ENCODE measurements around the gene TMTC4. TPM values are rescaled to one million over a fixed set of nuclear protein-coding genes. Genes with fewer than 3 reads are reported as not detected.
"Not testable (repeated sequence)": the region's sequence is repeated elsewhere in the genome, so short reads cannot be mapped to it uniquely, and the experiment has no call there.

TMTC4 gene
- total RNA-seq, 6 donors from 2014 or later, result 11.4 to 17.8 (median 14.5) TPM

DNA sequence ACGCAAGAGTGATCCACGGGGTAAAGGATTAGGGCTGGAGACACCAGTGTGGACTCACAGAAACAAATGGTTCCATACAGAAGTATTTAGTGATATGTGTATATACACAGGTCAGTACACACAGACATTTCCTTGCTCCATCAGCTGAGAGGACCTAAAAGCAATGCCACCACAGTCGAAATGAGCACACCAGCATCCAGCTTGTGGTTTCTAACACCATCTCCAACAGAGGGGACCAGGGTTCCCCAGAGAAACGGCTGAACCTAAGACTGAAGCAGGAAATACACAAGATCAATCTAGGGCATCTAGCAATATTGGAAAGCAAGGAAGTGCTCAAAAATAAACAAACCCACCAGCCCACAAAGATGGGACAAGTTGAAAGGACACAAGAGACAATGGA lies 93.6 kb downstream of the TMTC4 start:
- no peaks in the 10 kb centered on the region for H3K27me3 ChIP-seq
- ATAC-seq (ENCODE audit: low FRiP score in 2 of 2) (no peak), DNase-seq (no peak)
- 84 to 94% methylated on average over 4 of the region's 4 CpGs for WGBS, 2 donors
- H3K4me3 ChIP-seq, result no peak overlapping the region
- peaks cover 0 to 16% (median 0%) of the 10 kb centered on the region in 4 donors for H3K36me3 ChIP-seq
- TF ChIP-seq POLR2AphosphoS5 (IDR thresholded peaks at IDR 0.05) (no peak), POLR2A (IDR thresholded peaks at IDR 0.05) (no peak), EP300 (IDR thresholded peaks at IDR 0.05) (no peak)
- TF ChIP-seq, protein P1, sequence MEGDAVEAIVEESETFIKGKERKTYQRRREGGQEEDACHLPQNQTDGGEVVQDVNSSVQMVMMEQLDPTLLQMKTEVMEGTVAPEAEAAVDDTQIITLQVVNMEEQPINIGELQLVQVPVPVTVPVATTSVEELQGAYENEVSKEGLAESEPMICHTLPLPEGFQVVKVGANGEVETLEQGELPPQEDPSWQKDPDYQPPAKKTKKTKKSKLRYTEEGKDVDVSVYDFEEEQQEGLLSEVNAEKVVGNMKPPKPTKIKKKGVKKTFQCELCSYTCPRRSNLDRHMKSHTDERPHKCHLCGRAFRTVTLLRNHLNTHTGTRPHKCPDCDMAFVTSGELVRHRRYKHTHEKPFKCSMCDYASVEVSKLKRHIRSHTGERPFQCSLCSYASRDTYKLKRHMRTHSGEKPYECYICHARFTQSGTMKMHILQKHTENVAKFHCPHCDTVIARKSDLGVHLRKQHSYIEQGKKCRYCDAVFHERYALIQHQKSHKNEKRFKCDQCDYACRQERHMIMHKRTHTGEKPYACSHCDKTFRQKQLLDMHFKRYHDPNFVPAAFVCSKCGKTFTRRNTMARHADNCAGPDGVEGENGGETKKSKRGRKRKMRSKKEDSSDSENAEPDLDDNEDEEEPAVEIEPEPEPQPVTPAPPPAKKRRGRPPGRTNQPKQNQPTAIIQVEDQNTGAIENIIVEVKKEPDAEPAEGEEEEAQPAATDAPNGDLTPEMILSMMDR (IDR thresholded peaks at IDR 0.05), result no peak
- no peak overlapping the region for H3K27ac ChIP-seq
- H3K4me1 ChIP-seq, result no peaks in the 10 kb centered on the region
- H3K9me3 ChIP-seq, result no peaks in the 10 kb centered on the region

GRCh38 chr13:100580045-100580444 lies 94.5 kb downstream of the TMTC4 start:
- 95 to 99% methylated on average over 10 to 12 of the region's 12 CpGs for WGBS, 2 donors
- ATAC-seq (ENCODE audit: low FRiP score in 2 of 2) (no peak), DNase-seq (peak in 1 of 2 donors; percentile 20)

GRCh38 chr13:100577239-100577638 lies 97.4 kb downstream of the TMTC4 start:
- not testable (repeated sequence) for H3K27me3 ChIP-seq; H3K9me3 ChIP-seq; ATAC-seq (ENCODE audit: low FRiP score in 2 of 2); DNase-seq; H3K4me1 ChIP-seq; H3K4me3 ChIP-seq; H3K27ac ChIP-seq
- WGBS, 2 donors, result 93 to 97% methylated on average over 4 of the region's 4 CpGs
- peaks cover 0 to 16% (median 0%) of the 10 kb centered on the region in 4 donors for H3K36me3 ChIP-seq

More at GRCh38 chr13:100580045-100580444, 94.5 kb downstream of the TMTC4 start:
- no peaks in the 10 kb centered on the region for H3K4me1 ChIP-seq
- no peak overlapping the region for H3K27ac ChIP-seq
- H3K27me3 ChIP-seq, result no peaks in the 10 kb centered on the region
- TF ChIP-seq, protein P1 (IDR thresholded peaks at IDR 0.05), result no peak
- TF ChIP-seq POLR2A (IDR thresholded peaks at IDR 0.05) (no peak), EP300 (IDR thresholded peaks at IDR 0.05) (no peak), POLR2AphosphoS5 (IDR thresholded peaks at IDR 0.05) (no peak)
- no peaks in the 10 kb centered on the region for H3K9me3 ChIP-seq
- H3K36me3 ChIP-seq, result peaks cover 0 to 16% (median 0%) of the 10 kb centered on the region in 4 donors
- H3K4me3 ChIP-seq, result no peak overlapping the region

DNA sequence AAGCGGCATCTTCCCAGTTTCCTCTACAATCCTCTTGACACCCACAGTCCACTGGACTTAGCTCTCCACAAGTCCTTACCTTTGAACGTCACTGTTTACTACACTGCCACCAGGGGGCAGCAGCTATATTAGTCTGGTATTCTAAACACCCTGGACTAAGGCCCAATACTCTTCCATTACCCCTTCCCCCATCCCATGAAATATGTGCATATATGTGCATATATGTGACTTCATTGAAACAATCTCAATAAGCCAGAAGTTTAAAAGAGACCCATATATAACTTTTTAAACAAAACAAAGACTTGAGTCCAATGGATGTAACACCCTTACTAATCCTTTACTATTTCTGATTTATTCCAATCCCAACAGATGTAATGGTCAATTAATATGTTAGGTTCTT lies 101.5 kb downstream of the TMTC4 start:
- H3K9me3 ChIP-seq, result no peaks in the 10 kb centered on the region
- ATAC-seq (ENCODE audit: low FRiP score in 2 of 2) (peak; percentile 66 to 76), DNase-seq (peak in 1 of 2 donors; percentile 74)
- TF ChIP-seq POLR2A (IDR thresholded peaks at IDR 0.05), result no peak
- TF ChIP-seq, protein P1 (IDR thresholded peaks at IDR 0.05), result peak; percentile 48 to 66 (median 60)
- no peak overlapping the region for H3K27ac ChIP-seq
- 22 to 39% methylated on average over 2 of the region's 2 CpGs for WGBS, 2 donors
- no peak overlapping the region for H3K4me3 ChIP-seq
- H3K27me3 ChIP-seq, result no peaks in the 10 kb centered on the region
- no peaks in the 10 kb centered on the region for H3K36me3 ChIP-seq
- no peaks in the 10 kb centered on the region for H3K4me1 ChIP-seq

DNA sequence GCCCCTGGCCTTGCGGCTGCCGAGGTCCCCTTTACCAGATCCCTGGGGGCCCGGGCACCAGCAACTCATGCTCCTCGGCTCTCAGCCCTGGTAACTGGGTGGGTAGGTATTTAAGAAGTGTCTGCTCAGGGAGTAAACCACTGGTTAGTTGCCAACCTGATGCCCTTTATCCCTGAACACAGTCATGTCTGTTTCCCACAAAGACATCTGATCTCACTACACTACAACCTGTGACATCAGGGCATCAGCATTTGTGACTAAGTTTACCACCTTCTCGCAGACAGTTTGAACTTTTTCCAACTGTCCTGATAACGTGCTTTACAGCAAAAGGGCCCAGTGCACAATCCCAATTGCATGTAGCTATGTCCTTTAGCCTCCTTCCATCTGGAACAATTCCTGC lies 108.1 kb downstream of the TMTC4 start:
- no peak overlapping the region for H3K27ac ChIP-seq
- ATAC-seq (ENCODE audit: low FRiP score in 2 of 2) (no peak), DNase-seq (no peak)
- no peaks in the 10 kb centered on the region for H3K9me3 ChIP-seq
- no peaks in the 10 kb centered on the region for H3K4me1 ChIP-seq
- no peaks in the 10 kb centered on the region for H3K36me3 ChIP-seq
- TF ChIP-seq EP300 (IDR thresholded peaks at IDR 0.05), result no peak
- TF ChIP-seq POLR2A (IDR thresholded peaks at IDR 0.05), result no peak
- TF ChIP-seq, protein P1 (IDR thresholded peaks at IDR 0.05), result no peak
- TF ChIP-seq POLR2AphosphoS5 (IDR thresholded peaks at IDR 0.05), result no peak
- H3K4me3 ChIP-seq, result no peak overlapping the region
- WGBS, 2 donors, result 92 to 94% methylated on average over 2 to 6 of the region's 6 CpGs
- no peaks in the 10 kb centered on the region for H3K27me3 ChIP-seq

Data from upper lobe of left lung (tissue), 6 donors.